Kidney (tissue), 14 donors: ENCODE data around the gene ARL4C. TPM values are rescaled to one million over a fixed set of nuclear protein-coding genes. Genes with fewer than 3 reads are reported as not detected.

Experiments used
- DNase-seq, 5 donors: peaks; one replicate each; pipeline ENCODE4 v3.0.0-alpha.2; 2013 to 2020
- FAIRE-seq: peaks from 2 replicates; lab custom pipeline; 2012; peaks lifted over from hg19 to GRCh38; lab: Jason Lieb, UNC
- H3K27ac ChIP-seq, 2 donors: one replicate each; pipeline ENCODE4 v1.7.0; 2013; ENCODE audit warnings: low read depth in 2 of 2, low read length in 2 of 2, inconsistent platforms in 1 of 2
- H3K27me3 ChIP-seq: one replicate; pipeline ENCODE4 v1.7.1; 2013; ENCODE audit warnings: low read length, inconsistent platforms; ENCODE audit not compliant: control insufficient read depth, insufficient read depth
- H3K36me3 ChIP-seq, 3 donors: one replicate each; pipeline versions ENCODE4 v1.7.0 to v1.7.1; 2013; ENCODE audit warnings: low read length in 3 of 3, control low read depth in 1 of 3, inconsistent platforms in 1 of 3; ENCODE audit not compliant: insufficient read depth in 3 of 3, control insufficient read depth in 2 of 3
- H3K4me1 ChIP-seq, 3 donors: one replicate each; pipeline versions ENCODE4 v1.7.0 to v1.7.1; 2013; ENCODE audit warnings: low read length in 3 of 3, inconsistent platforms in 1 of 3, low read depth in 1 of 3; ENCODE audit not compliant: control insufficient read depth in 2 of 3, insufficient read depth in 2 of 3
- H3K4me3 ChIP-seq, 3 donors: one replicate each; pipeline versions ENCODE4 v1.7.0 to v1.8.1; 2013; ENCODE audit warnings: low read length in 3 of 3, control low read depth in 1 of 3, inconsistent platforms in 1 of 3
- H3K9ac ChIP-seq, 3 donors: one replicate each; pipeline versions ENCODE4 v1.7.0 to v1.7.1; 2013; ENCODE audit warnings: low read length in 3 of 3, control low read depth in 1 of 3, inconsistent platforms in 1 of 3
- H3K9me3 ChIP-seq, 3 donors: one replicate each; pipeline versions ENCODE4 v1.7.0 to v1.7.1; 2013; ENCODE audit warnings: low read length in 3 of 3, control low read depth in 1 of 3, inconsistent platforms in 1 of 3; ENCODE audit not compliant: control insufficient read depth in 2 of 3, insufficient read depth in 1 of 3
- intact Hi-C: fragments of 100-400 bp; cut with DNase I; formaldehyde crosslinking; loops from one replicate; pipeline ENCODE4 v1.11.1; 2022
- polyA plus RNA-seq: library from polyadenylated mRNA; stranded (reverse); fragments of 350-450 nt; fragmentation: Illumina TruSeq; extraction: RNeasy Lipid Tissue Mini Kit (QIAGEN cat#74804); gene quantifications from one replicate; pipeline ENCODE4 v1.2.3, GENCODE V29; 2014; ENCODE audit warnings: low read depth, low replicate concordance; ENCODE audit not compliant: insufficient read depth
- total RNA-seq: library from RNA; stranded (reverse); fragmentation: NEBNext Ultra II Directional; extraction: Animal tissue kit (Norgen Biotek cat#: 25700); gene quantifications from one replicate; pipeline ENCODE4 v1.2.1, GENCODE V29; 2021
- TF ChIP-seq, protein P1 (sequence below): IDR thresholded peaks from 3 replicates; pipeline ENCODE4 v1.5.1; 2012; ENCODE audit warnings: mild to moderate bottlenecking, moderate library complexity, borderline replicate concordance; ENCODE audit not compliant: insufficient read depth; ENCODE audit errors: extremely low read depth
- donor health status: control.
- donor health status: control.
- donor health status: control.
- donor health status: control.
- donor health status: control.
- donor health status: DM: yes; HTN: yes; CAD: no.
- donor health status: Normal renal cell carcinoma (clear cell type).

Gene ARL4C
- total and polyA plus RNA-seq, 2 donors from 2014 or later, result 2.7 to 62.0 TPM

DNA sequence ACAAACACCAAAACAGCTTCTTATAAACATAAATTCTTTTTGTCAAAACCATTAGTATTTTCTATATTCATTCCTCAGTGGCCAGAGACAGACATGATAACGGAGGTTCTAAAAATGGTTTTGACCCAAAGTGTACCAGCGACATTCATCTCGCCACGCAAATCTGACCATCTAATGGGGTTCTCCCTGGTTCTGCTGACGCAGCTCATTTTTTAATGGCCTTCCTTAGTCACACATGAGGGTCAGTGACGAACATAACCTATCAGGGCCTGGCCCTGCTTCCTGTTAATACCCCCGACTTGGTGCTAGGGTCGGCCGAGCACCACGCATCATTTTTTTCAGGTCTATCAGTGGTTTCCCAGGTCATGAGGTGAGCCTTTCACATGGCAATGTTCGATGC, 45.9 kb upstream of the ARL4C start:
- no peaks in the 10 kb centered on the region for H3K4me1 ChIP-seq
- DNase-seq (no peak), FAIRE-seq (no peak)
- TF ChIP-seq, protein P1, sequence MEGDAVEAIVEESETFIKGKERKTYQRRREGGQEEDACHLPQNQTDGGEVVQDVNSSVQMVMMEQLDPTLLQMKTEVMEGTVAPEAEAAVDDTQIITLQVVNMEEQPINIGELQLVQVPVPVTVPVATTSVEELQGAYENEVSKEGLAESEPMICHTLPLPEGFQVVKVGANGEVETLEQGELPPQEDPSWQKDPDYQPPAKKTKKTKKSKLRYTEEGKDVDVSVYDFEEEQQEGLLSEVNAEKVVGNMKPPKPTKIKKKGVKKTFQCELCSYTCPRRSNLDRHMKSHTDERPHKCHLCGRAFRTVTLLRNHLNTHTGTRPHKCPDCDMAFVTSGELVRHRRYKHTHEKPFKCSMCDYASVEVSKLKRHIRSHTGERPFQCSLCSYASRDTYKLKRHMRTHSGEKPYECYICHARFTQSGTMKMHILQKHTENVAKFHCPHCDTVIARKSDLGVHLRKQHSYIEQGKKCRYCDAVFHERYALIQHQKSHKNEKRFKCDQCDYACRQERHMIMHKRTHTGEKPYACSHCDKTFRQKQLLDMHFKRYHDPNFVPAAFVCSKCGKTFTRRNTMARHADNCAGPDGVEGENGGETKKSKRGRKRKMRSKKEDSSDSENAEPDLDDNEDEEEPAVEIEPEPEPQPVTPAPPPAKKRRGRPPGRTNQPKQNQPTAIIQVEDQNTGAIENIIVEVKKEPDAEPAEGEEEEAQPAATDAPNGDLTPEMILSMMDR, result no peak
- H3K27ac ChIP-seq, result no peak overlapping the region
- no peak overlapping the region for H3K9ac ChIP-seq
- H3K27me3 ChIP-seq, result no peaks in the 10 kb centered on the region
- no peak overlapping the region for H3K4me3 ChIP-seq
- H3K9me3 ChIP-seq, result no peaks in the 10 kb centered on the region
- no peaks in the 10 kb centered on the region for H3K36me3 ChIP-seq
- intact Hi-C loops, result no loop called here

DNA sequence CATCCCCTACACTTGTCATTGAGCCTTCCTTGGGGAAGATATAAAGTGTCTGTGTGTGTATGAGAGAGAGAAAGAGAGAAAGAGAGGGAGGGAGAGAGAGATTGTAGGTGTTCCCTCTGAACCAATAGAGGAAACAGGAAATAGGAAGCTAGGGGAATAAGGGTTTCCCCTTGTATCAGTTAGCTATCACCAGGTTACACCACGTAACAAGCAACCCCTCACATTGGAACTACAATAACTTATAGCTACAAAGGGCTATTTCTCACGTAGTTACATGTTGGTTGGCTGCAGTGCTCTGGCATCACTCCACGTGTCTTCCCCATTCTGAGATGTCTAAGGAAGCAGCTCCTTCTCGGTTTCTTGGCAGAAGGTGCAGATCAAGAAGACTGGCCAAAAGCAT, 41.0 kb upstream of the ARL4C start:
- no peak overlapping the region for H3K27ac ChIP-seq
- TF ChIP-seq, protein P1, result no peak
- no peak for FAIRE-seq
- H3K4me1 ChIP-seq, result no peaks in the 10 kb centered on the region
- no peak for DNase-seq
- no peaks in the 10 kb centered on the region for H3K36me3 ChIP-seq
- intact Hi-C loops, result no loop called here
- no peak overlapping the region for H3K4me3 ChIP-seq
- H3K9me3 ChIP-seq, result no peaks in the 10 kb centered on the region
- no peak overlapping the region for H3K9ac ChIP-seq
- H3K27me3 ChIP-seq, result no peaks in the 10 kb centered on the region

DNA sequence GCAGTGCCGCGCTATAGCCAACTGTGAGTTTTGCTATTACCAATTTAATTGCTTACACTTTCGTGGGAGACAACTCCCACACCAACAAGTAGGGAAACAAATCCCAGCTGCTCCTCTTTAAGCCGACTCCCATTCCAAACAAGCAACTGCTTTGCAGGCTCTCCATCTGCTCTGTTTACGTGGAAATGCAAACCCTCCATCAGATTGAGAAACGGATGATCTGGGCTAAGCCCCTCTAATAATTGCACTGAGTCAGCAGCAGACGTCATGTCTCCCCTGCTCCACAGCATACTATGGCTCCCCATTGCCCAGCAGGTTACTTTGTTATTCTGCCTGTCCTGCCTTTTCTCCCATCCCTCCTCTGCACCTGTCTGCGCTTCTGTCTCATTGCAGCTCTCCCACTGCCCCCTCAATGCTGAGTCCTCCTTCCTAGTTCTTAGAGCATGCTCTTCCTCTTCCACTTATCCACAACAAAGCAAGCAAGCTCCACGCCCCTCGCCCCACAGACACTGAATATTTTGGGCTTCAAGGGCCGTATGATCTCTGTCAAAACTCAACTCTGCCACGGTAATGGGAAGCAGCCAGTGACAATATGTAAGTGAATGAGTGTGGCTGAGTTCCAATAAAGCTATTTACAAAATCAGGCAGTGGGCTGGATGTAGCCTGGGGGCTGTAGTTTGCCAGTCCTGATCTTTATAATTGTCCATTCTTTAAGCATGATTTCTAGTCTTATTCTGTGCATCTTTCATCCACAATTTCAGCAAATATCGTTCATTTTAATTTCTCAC, 39.5 kb upstream of the ARL4C start:
- Histone ChIP-seq H3K4me1 (no peaks in the 10 kb centered on the region), H3K36me3 (no peaks in the 10 kb centered on the region), H3K9me3 (no peaks in the 10 kb centered on the region), H3K4me3 (no peak overlapping the region), H3K9ac (no peak overlapping the region), H3K27me3 (no peaks in the 10 kb centered on the region), H3K27ac (no peak overlapping the region)
- intact Hi-C loops, result no loop called here
- DNase-seq, result peak in 1 of 5 donors; percentile 36
- TF ChIP-seq, protein P1, result no peak
- FAIRE-seq, result no peak
